Hepatocyte (in vitro differentiated cells): ENCODE data around the gene TMF1.

Experiments
- EZH2 ChIP-seq: fragments of 200-600 bp; sonication (generic); IDR thresholded peaks from 2 replicates; pipeline ENCODE4 v1.6.1; 2016; ENCODE audit warnings: antibody characterized with exemption, mild to moderate bottlenecking, borderline replicate concordance
- EZH2phosphoT487 ChIP-seq: fragments of 200-600 bp; sonication (generic); IDR thresholded peaks from one replicate; pipeline ENCODE4 v1.6.1; 2018; ENCODE audit warnings: antibody characterized with exemption, mild to moderate bottlenecking, low read depth, moderate library complexity; ENCODE audit not compliant: unreplicated experiment, severe bottlenecking
- TF ChIP-seq, protein P1 (sequence below): fragments of 200-600 bp; sonication (generic); IDR thresholded peaks from 2 replicates; pipeline ENCODE4 v1.5.1; 2016; ENCODE audit warnings: antibody characterized with exemption, mild to moderate bottlenecking; ENCODE audit not compliant: poor library complexity

DNA sequence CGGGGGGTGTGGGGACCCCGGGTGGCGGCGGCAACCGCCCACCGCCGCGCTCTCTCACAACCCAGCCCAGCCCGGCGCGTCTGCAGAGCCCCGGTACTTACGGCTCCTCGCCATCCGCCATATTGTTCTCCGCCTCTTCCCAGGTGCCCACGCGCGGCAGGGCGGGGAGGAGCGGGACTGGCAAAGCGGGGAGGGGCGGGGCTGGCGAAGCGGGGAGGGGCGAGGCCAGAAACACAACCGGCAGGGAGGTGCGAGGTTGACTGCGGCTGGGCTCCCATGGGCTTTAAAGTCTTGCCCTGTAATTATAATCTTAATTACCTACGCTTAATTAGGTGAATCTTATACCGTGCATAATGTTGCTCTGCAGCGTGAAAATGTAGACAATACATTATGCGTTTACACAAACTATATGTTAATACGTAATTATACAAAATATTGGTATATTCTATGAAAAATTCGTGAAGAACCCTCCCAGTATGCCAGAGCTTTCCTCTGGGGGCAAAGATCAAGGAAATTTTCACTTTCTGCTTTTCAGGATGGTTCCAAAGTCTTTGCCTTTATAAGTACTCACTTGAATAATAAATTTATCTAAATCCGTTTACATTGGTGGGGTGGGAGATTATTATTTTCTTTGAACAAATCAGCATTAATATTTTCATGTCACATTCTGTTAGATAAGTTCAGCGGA, 28.2 kb upstream of the TMF1 start, which contains the start of gene UBA3:
- TF ChIP-seq, protein P1, sequence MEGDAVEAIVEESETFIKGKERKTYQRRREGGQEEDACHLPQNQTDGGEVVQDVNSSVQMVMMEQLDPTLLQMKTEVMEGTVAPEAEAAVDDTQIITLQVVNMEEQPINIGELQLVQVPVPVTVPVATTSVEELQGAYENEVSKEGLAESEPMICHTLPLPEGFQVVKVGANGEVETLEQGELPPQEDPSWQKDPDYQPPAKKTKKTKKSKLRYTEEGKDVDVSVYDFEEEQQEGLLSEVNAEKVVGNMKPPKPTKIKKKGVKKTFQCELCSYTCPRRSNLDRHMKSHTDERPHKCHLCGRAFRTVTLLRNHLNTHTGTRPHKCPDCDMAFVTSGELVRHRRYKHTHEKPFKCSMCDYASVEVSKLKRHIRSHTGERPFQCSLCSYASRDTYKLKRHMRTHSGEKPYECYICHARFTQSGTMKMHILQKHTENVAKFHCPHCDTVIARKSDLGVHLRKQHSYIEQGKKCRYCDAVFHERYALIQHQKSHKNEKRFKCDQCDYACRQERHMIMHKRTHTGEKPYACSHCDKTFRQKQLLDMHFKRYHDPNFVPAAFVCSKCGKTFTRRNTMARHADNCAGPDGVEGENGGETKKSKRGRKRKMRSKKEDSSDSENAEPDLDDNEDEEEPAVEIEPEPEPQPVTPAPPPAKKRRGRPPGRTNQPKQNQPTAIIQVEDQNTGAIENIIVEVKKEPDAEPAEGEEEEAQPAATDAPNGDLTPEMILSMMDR = no peak
- no peak for TF ChIP-seq EZH2
- no peak for TF ChIP-seq EZH2phosphoT487
